ENCODE results near the gene FMO4.
"Not testable (repeated sequence)": the region's sequence is repeated elsewhere in the genome, so short reads cannot be mapped to it uniquely, and the experiment has no call there.

FMO4 gene

GRCh38 chr1:171313835-171314320 lies at the start of gene FMO4:
Gene FMO4 (plus strand): TSS chr1:171314183. CDS start chr1:171319826, 5,643 bp downstream.
- peak; percentile 73 for DNase-seq

- DNase-seq, result no peak
Measured at GRCh38 chr1:171265686-171266085, 48.3 kb upstream of the FMO4 start.

DNA sequence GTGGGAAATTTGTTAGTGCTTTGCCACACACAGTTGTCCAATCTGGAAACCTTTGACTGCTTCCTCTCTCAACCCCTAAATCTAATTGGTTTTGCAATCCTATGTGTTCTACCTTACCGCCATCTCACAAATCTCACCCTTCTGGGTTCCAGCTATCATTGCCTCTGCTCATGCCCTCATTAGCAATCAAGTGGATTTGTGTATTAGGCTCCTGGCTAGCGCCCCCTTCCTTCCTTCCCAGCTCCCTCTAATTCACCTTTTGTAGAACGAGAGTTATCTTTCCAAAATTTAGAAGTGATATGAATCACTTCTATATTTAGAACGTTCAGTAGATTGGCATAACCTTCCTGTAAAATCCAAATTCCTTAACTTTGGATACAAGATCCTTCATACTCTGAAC lies 47.1 kb upstream of the FMO4 start:
- DNase-seq, result no peak

DNA sequence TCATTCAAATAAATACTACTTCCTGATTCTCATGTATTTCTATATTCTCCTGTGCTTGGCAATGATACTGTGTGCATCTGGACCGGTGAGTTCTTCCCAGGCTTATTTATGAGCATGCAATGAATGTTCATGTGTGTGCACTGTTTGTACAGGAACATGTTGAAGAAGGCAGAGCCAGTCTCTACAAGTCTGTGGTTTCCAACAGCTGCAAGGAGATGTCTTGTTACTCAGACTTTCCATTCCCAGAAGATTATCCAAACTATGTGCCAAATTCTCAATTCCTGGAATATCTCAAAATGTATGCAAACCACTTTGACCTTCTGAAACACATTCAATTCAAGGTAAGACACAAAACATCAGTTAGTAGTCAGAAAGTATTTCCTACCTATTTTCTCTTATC lies 46.6 kb upstream of the FMO4 start:
- DNase-seq, result no peak

DNA sequence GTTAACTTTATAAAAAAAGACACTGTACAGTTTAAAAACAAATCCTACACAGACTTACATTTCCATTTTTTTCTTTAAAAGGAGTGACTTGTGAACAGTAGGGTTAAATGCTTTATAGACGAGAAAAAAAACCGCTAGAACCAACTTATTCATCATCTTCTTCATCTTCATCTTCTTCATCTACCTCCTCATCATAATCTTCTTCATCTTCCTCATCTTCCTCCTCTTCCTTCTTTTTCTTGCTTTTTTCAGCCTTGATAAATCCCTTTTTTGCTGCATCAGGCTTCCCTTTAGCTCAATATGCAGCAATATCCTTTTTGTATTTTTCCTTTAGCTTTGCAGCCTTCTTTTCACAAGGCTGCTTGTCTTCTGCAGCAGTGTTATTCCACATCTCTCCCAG lies 43.2 kb upstream of the FMO4 start:
- DNase-seq, result no peak

DNA sequence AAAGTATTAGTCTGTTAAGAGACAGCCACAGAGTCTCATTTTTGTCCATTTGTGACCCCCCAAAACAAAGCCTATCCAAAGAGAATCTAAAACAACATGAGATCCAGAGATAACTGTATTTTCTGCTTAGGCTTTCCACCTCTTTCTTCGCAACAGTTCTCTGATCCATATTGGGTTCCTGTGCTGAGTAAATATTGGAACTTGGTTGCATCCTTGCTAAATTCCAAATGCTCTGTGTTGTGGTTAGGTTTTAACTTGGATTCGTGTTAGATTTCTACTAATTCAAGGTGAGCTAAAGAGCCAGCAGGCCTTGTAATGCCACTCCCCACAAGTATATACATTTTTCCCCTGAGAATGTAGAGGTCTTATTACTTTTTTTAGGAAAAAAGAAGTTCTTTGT lies 36.4 kb upstream of the FMO4 start:
- no peak for DNase-seq

- no peak for DNase-seq
Measured at GRCh38 chr1:171279234-171279633, 34.7 kb upstream of the FMO4 start.

GRCh38 chr1:171279678-171280077 lies 34.3 kb upstream of the FMO4 start:
- no peak for DNase-seq

DNA sequence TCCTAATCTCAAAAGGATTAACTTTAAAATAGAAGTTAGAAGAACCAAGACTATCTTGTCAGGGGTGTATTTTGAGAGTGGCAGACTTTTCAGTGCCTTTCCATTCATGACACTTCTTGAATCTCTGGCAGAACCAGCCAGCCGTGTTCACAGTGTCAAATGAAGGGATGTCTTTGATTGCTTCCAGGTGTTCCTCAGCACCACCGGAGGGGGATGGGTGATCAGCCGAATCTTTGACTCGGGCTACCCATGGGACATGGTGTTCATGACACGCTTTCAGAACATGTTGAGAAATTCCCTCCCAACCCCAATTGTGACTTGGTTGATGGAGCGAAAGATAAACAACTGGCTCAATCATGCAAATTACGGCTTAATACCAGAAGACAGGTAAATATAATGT lies 33.4 kb upstream of the FMO4 start:
- no peak for DNase-seq

- DNase-seq, result no peak
Measured at GRCh38 chr1:171286032-171286705, 27.8 kb upstream of the FMO4 start.

- no peak for DNase-seq
Measured at GRCh38 chr1:171290621-171291020, 23.4 kb upstream of the FMO4 start.

DNA sequence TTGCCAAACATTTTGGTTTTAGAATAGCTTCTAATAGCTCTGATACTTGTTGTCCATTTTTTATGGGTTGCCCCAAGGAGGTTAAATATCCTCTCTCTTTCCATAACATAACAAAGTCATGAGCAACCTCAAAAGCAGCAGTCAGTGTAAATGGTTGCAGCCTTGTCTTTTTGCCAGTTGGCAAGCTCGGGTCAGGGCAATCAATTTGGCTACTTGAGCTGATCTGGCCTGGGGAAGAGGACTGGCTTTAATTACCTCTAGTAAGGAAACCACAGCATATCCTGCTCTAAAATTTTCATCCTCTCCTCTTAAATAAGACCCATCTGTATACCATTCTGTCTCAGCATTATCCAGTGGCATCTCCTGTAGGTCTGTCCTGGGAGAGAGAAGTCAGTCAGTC lies 21.2 kb upstream of the FMO4 start:
- no peak for DNase-seq

GRCh38 chr1:171295383-171295782 lies 18.6 kb upstream of the FMO4 start:
- DNase-seq, result not testable (repeated sequence)

GRCh38 chr1:171295821-171296220 lies 18.2 kb upstream of the FMO4 start:
- DNase-seq, result no peak

GRCh38 chr1:171296897-171297296 lies 17.1 kb upstream of the FMO4 start:
- no peak for DNase-seq

DNA sequence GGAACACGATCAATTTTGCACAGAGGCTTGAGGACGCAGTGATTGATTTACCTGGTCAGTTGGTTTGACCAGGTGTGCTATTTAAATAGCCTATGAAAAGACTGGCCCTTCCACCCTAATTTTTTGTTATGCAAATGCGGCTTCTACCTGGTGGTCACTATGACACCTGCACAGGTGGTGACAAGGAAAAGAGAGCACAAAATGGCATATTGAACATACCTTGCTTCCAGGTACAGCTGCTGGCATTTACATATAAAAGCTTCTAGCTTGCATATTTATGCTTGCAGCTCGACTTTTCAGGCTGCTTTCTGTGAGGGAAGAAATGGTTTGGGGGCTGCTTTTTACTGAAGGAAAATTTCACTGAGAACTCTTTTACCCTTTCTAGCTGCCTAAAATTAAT lies 15.3 kb upstream of the FMO4 start:
- no peak for DNase-seq

GRCh38 chr1:171299342-171299741 lies 14.6 kb upstream of the FMO4 start:
- no peak for DNase-seq

GRCh38 chr1:171300401-171300800 lies 13.6 kb upstream of the FMO4 start:
- DNase-seq, result no peak

GRCh38 chr1:171310661-171311087 lies 3.3 kb upstream of the FMO4 start:
- DNase-seq, result no peak

- no peak for DNase-seq
Measured at GRCh38 chr1:171311771-171312558, 2.0 kb upstream of the FMO4 start.

- no peak for DNase-seq
Measured at GRCh38 chr1:171313319-171313834, 606 bp upstream of the FMO4 start.

GRCh38 chr1:171329251-171329650 lies 15.3 kb downstream of the FMO4 start:
- DNase-seq, result no peak

- no peak for DNase-seq
Measured at GRCh38 chr1:171334024-171334640, 20.1 kb downstream of the FMO4 start.

DNA sequence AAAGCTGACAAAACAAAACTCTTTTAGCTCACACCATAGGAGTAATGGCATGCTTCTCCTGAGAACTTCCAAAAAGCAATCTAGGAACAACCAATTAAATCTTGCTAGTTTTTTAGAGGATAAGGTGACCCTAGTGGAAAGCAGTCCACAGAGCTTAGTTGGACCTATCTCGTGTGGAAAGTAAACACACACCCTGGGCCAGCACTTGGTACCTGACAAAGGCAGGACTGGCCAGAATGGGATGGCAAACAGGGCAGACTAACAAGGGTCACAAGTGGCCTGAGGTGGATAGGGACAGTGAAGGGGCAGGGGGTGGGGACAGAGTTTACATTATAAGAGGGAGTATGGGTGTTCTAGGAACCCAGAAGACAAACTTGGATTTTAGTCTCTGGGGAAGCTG lies 22.0 kb downstream of the FMO4 start:
- no peak for DNase-seq
